GM12872 (cell line): ENCODE results near the gene RPL22.

Source experiments
- TF ChIP-seq, protein P1 (sequence below): IDR thresholded peaks from 3 replicates; pipeline ENCODE4 v1.5.1; 2011; ENCODE audit warnings: low read depth, mild to moderate bottlenecking, low read length, moderate library complexity; ENCODE audit not compliant: insufficient read depth

Gene RPL22

DNA sequence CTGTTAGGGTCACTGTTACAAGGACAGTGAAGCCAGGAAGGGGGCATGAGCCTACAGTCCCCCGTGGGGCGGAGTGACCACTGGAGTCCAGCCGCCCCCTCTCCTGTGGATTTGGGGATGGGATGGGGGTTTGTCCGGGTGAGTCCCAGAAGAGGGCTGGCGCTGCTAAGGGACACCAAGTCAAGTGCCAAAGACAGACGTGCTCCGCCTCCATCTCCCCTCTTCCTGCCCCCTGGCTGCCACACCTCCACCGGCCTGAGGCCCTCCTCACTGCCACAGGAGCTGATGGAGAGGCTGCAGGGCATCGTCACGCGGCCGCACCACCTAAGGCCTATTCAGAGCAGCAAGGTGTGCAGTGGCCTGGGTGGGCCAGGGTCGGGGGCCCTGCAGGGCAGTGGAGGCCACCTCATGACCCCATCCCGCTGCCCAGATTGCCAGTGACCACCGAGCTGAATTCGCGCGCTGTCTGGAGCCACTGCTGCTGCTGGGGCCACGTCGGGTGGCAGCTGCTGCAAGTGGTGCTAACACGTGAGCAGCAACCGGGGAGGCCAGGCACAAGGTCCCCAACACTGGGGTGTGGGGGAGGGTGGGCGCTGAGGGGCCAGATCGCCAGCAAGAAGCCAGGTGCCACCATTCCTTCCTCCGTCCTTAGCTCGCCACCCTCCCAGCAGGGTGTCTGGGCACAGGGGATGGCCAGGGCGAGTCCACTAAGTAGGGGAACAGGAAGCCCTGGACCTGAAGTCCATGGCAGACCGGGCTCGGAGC, 11.4 kb upstream of the RPL22 start:
- TF ChIP-seq, protein P1, sequence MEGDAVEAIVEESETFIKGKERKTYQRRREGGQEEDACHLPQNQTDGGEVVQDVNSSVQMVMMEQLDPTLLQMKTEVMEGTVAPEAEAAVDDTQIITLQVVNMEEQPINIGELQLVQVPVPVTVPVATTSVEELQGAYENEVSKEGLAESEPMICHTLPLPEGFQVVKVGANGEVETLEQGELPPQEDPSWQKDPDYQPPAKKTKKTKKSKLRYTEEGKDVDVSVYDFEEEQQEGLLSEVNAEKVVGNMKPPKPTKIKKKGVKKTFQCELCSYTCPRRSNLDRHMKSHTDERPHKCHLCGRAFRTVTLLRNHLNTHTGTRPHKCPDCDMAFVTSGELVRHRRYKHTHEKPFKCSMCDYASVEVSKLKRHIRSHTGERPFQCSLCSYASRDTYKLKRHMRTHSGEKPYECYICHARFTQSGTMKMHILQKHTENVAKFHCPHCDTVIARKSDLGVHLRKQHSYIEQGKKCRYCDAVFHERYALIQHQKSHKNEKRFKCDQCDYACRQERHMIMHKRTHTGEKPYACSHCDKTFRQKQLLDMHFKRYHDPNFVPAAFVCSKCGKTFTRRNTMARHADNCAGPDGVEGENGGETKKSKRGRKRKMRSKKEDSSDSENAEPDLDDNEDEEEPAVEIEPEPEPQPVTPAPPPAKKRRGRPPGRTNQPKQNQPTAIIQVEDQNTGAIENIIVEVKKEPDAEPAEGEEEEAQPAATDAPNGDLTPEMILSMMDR = no peak

DNA sequence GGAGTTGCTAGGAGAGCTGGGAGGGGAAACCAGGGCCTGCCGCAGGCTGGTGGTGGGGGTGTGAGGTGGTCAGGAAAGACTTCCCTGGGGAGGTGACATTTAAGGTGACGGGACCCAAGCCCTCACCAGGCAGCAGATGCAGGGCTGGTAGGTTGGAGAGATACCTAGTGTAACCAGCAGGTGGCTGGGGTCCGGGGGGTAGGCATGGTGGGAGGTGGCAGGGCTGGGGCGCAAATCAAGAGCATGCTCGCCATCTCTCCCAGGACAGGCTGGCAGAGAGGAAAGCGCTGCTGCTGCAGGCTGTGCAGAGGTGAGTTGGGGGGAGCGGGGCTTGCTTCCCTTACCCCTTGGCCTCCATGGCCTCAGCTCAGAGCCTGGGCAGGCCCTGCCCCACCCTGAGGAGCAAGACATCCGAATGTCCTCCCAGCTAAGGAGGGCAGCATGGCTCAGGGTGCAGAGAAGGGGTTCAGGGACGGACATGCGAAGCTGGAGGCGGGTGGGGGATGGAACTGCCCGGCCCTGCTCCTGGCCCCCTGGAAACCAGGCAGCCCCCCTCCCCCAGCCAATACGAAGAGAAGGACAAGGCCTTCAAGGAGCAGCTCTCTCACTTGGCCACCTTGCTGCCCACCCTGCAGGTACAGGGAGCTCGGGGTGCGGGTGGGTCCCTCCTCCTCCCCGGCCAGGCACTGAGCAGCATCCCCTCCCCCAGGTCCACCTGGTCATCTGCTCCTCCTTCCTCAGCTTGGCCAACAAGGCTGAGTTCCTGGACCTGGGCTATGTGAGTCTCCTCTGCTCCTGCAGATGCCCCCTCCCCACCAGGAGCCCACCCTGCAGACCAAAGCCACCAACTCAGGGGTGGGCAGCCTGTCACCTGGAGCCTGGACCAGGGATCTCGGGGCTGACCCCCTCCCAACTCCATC, 10.5 kb upstream of the RPL22 start:
- TF ChIP-seq, protein P1 = peak; percentile 49

DNA sequence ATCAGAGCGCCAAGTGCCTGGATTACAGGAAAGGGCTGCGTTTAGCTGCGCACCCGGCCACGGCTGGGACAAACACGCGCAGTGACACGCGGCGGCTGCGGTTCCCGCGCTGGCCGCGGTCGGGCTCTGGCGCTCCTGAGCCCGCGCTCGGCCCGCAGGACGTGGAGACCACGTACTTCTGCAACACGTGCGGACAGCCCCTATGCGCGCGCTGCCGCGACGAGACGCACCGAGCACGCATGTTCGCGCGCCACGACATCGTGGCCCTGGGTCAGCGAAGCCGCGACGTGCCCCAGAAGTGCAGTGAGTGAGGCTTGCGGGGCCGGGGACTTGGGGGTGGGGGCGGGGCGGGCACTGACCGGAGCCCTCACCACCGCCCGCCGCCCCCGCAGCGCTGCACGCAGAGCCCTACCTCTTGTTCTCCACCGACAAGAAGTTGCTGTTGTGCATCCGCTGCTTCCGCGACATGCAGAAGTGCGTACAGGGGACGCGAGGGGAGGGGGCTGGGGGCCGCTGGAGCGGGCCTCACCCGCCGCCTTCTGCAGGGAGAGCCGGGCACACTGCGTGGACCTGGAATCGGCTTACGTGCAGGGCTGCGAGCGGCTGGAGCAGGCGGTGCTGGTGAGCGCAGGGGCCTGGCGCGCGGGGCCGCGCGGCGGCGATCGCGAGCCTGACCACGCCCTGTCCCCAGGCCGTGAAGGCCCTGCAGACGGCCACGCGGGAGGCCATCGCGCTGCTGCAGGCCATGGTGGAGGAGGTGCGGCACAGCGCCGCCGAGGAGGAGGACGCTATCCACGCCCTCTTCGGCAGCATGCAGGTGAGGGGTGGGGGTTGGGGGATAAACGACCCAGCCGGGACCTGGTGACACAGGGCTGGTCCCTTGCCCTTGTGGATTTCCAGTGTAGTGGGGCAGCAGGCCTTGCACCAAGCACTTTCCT, 9.6 kb upstream of the RPL22 start:
- TF ChIP-seq, protein P1 = peak; percentile 57; the same call in 2 of the 3 replicates

DNA sequence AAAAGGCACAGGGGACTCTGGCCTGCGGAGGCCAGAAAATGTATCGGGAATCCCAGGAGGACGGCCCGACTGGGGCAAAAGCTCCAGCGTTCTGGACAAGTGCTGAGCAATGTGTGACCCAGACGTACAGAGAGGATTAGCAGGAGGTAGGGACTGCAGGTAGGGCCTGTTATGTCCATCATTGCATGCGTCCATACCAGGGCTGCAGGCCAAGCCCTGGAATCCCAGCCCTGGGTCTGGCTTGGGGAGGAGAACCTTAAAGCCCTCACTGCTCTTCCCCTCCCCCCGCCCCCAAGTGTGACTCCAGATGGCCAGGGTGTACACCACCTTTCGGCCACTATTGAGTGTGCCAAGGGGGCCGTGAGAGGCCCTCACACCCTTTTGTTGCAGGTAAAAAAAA, 8.5 kb upstream of the RPL22 start:
- TF ChIP-seq, protein P1 = no peak

DNA sequence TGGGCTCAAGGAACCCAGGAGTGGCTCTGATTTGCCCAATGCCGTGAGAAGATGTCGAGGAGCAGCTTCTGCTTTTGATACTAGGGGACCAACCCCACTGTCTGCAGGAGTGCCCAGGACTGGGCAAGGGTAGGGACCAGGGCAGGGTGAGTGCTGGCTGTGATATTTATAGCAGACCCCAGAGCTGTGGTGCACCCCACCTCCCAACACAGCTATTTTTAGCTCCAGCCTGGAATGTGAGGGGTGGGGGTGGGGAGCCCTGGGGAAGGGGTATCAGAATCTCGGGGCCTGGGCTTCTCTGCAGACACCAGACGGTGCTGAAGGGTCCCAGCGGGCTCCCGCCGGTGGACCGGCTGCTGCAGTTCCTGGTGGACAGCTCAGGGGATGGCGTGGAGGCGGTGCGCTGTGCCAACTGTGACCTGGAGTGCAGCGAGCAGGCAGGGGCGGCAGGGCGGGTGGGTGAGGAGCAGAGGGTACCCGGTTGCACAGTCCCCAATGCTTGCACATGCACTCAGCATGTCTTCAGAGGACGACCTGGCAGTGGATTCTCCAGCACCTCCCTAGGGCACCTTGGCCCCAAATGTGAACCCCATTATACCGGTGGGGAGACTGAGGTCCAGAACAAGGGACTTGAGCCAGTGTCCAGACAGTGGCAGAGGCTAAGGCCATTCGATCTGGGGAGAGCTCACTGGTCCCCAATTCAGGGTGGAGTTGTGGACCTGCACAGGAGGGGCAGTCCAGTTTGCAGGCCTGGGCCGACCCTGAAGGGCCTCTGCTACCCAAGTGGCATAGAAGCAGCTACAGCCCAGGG, 7.9 kb upstream of the RPL22 start:
- TF ChIP-seq, protein P1 = no peak

DNA sequence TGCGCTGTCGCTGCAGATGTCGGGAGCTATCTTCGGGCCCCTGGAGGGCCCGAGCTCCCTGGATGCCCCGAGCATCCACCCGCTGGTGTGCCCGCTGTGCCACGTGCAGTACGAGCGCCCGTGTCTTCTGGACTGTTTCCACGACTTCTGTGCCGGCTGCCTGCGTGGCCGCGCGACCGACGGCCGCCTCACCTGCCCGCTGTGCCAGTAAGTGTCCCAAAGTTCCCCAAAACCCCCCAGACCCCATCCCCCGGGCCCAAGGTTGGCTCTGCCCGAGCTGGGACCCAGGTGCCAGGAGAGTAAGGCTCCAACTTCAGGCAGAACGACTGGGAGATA, 7.1 kb upstream of the RPL22 start:
- TF ChIP-seq, protein P1 = no peak
